OCI-LY1 (cell line): ENCODE results near the gene IFRD2.

Source experiments
- EZH2 ChIP-seq: fragments of 200-600 bp; sonication (generic), shearing (Covaris generic); IDR thresholded peaks from 2 replicates; pipeline ENCODE4 v1.8.0; 2017; ENCODE audit warnings: borderline replicate concordance, mixed run types, mild to moderate bottlenecking, antibody characterized with exemption, low read length, moderate library complexity, mixed read lengths
- TF ChIP-seq, protein P1 (sequence below): fragments of 200-600 bp; sonication (generic), shearing (Covaris generic); IDR thresholded peaks from 2 replicates; pipeline ENCODE4 v1.5.1; 2017; ENCODE audit warnings: mild to moderate bottlenecking, antibody characterized with exemption, low read length, moderate library complexity, mixed read lengths

DNA sequence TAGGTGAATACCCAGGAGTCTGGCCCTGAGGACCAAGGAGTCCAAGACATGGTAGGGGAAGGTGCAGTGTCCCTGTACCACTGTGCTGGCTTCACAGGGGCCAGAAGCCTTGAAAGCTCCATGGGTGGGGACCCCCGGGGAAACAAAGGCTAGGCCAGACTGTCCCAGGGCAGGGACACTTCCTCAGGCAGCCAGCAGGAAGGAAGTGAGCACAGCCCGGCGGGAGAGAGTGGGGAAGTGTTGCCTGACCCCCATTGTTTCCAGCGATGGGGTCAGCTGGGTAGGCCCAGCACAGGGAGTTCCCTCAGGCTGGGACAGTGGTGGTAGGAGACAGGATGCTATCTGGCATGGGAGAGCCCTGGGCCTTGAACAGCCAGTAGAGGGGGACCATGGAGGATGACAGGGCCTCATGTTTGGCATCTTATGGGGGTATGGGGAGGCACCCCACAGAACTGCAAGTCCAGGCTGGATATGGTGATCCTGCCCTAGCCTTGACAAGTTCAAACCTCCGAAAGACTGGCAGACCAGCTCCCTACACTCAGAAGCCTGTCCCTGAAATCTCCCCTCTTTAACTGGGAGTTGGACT lies 31.5 kb upstream of the IFRD2 start:
- TF ChIP-seq, protein P1, sequence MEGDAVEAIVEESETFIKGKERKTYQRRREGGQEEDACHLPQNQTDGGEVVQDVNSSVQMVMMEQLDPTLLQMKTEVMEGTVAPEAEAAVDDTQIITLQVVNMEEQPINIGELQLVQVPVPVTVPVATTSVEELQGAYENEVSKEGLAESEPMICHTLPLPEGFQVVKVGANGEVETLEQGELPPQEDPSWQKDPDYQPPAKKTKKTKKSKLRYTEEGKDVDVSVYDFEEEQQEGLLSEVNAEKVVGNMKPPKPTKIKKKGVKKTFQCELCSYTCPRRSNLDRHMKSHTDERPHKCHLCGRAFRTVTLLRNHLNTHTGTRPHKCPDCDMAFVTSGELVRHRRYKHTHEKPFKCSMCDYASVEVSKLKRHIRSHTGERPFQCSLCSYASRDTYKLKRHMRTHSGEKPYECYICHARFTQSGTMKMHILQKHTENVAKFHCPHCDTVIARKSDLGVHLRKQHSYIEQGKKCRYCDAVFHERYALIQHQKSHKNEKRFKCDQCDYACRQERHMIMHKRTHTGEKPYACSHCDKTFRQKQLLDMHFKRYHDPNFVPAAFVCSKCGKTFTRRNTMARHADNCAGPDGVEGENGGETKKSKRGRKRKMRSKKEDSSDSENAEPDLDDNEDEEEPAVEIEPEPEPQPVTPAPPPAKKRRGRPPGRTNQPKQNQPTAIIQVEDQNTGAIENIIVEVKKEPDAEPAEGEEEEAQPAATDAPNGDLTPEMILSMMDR: no peak
- no peak for TF ChIP-seq EZH2
